ENCODE measurements around the gene PHEX.

DNA sequence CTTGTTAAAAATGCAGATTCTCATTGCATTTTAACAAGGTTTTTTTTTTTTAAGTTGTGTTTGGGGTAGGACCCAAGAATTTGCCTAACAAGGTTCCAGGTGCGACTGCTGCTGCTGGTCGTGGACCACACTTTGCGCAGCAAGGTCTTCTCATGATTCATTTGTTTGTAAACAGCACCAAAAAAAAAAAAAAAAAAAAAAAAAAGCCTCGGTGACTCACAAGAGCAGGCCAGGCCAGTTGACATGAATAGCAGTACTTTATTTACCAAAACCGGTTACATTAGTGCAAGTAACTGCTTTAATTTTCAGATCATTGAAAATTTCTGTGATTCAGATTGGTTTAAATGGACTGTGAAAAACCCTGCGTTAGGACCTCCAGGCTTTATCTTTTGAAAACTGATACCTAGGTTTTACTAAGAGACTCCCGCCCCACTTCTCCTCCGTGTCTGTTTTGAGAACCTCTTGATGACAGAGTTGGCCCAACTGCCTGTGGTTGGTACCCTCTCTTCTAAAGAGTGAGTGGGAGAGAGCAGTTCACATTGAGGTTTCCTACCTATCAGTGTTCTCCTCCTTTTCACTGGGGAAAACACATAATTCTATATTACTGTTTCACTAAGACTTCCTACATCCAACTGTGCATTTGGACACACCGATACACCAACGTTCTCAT, 86.2 kb downstream of the PHEX start:
- TF ChIP-seq CTCF (IDR thresholded peaks at IDR 0.05; ENCODE audit: insufficient read depth, low read length, poor library complexity, severe bottlenecking) (no peak), EZH2phosphoT487 (conservative IDR thresholded peaks at IDR 0.05; ENCODE audit: low read length) (no peak)
